HEK293 (cell line): ENCODE results near the gene MLLT6.
A peak's percentile ranks its signal among the peaks of the same experiment; 100 is the strongest.

Experiments used
- CTCF ChIA-PET: fragments of 350-600 bp; formaldehyde crosslinking; extraction: SDS; loops from one replicate; lab custom pipeline; 2021; ENCODE audit warnings: antibody characterized with exemption; lab: Yijun Ruan, JAX
- POLR2A ChIA-PET: fragments of 300-600 bp; formaldehyde crosslinking; extraction: SDS; loops from one replicate; lab custom pipeline; 2020; ENCODE audit warnings: antibody characterized with exemption, inconsistent platforms; lab: Yijun Ruan, JAX
- H3K27ac ChIP-seq: fragments of 200-500 bp; sonication (Bioruptor generic); 2 replicates; pipeline ENCODE4 v1.5.1; 2014; ENCODE audit warnings: low read depth, low read length, control low read depth, inconsistent platforms; ENCODE audit errors: extremely low read depth
- H3K36me3 ChIP-seq, 2 experiments: fragments of 200-500 bp in 1 of 2; sonication (Bioruptor generic) in 1 of 2; 1 replicate in 1 of 2; 2 replicates in 1 of 2; pipeline ENCODE4 v1.5.1; 2014 to 2017; ENCODE audit warnings: inconsistent platforms in 2 of 2, low read length in 2 of 2; ENCODE audit not compliant: control insufficient read depth in 2 of 2, insufficient read depth in 1 of 2
- H3K4me1 ChIP-seq: fragments of 200-500 bp; sonication (Bioruptor generic); 2 replicates; pipeline ENCODE4 v1.5.1; 2014; ENCODE audit warnings: mild to moderate bottlenecking, low read length, inconsistent platforms; ENCODE audit not compliant: control insufficient read depth, insufficient read depth
- H3K4me3 ChIP-seq: 2 replicates; pipeline ENCODE4 v1.5.1; 2011; ENCODE audit warnings: low read depth, mild to moderate bottlenecking, control low read depth, low read length, moderate library complexity
- H3K9me3 ChIP-seq: fragments of 200-500 bp; sonication (Bioruptor generic); 2 replicates; pipeline ENCODE4 v1.5.1; 2014; ENCODE audit warnings: low read depth, low read length, inconsistent platforms; ENCODE audit not compliant: control insufficient read depth, insufficient read depth
- EGR2 ChIP-seq: fragments of 450-650 bp; formaldehyde crosslinking; IDR thresholded peaks from 2 replicates; pipeline ENCODE4 v1.5.1; 2016; ENCODE audit warnings: low read depth, missing biosample characterization, missing genetic modification characterization
- GFI1B ChIP-seq: fragments of 450-650 bp; formaldehyde crosslinking; IDR thresholded peaks from 2 replicates; pipeline ENCODE4 v1.5.1; 2016; ENCODE audit warnings: missing biosample characterization, missing genetic modification characterization
- GLIS1 ChIP-seq: fragments of 450-650 bp; formaldehyde crosslinking; IDR thresholded peaks from 2 replicates; pipeline ENCODE4 v1.5.1; 2016; ENCODE audit warnings: missing biosample characterization, missing genetic modification characterization
- KLF7 ChIP-seq: fragments of 450-650 bp; formaldehyde crosslinking; IDR thresholded peaks from 2 replicates; pipeline ENCODE4 v1.5.1; 2016; ENCODE audit warnings: missing biosample characterization, missing genetic modification characterization, borderline replicate concordance
- KLF9 ChIP-seq: fragments of 450-650 bp; formaldehyde crosslinking; IDR thresholded peaks from 2 replicates; pipeline ENCODE4 v1.5.1; 2016; ENCODE audit warnings: missing biosample characterization, missing genetic modification characterization, low read depth
- PATZ1 ChIP-seq: fragments of 450-650 bp; formaldehyde crosslinking; IDR thresholded peaks from 2 replicates; pipeline ENCODE4 v1.5.1; 2016; ENCODE audit warnings: missing biosample characterization, missing genetic modification characterization
- SP2 ChIP-seq: fragments of 450-650 bp; formaldehyde crosslinking; IDR thresholded peaks from 2 replicates; pipeline ENCODE4 v1.5.1; 2016; ENCODE audit warnings: missing biosample characterization, missing genetic modification characterization
- SP3 ChIP-seq: fragments of 450-650 bp; formaldehyde crosslinking; IDR thresholded peaks from 2 replicates; pipeline ENCODE4 v1.5.1; 2016; ENCODE audit warnings: missing biosample characterization, missing genetic modification characterization
- WT1 ChIP-seq: fragments of 450-650 bp; formaldehyde crosslinking; IDR thresholded peaks from 2 replicates; pipeline ENCODE4 v1.5.1; 2016; ENCODE audit warnings: missing biosample characterization, missing genetic modification characterization
- YY2 ChIP-seq: fragments of 450-650 bp; formaldehyde crosslinking; IDR thresholded peaks from 2 replicates; pipeline ENCODE4 v1.5.1; 2016; ENCODE audit warnings: missing biosample characterization, missing genetic modification characterization
- ZBTB11 ChIP-seq: fragments of 450-650 bp; formaldehyde crosslinking; conservative IDR thresholded peaks from 2 replicates; pipeline ENCODE4 v1.5.1; 2016; ENCODE audit warnings: low read depth, missing biosample characterization, missing genetic modification characterization
- ZBTB17 ChIP-seq: fragments of 450-650 bp; formaldehyde crosslinking; IDR thresholded peaks from 2 replicates; pipeline ENCODE4 v1.5.1; 2016; ENCODE audit warnings: missing biosample characterization, missing genetic modification characterization
- ZBTB20 ChIP-seq: fragments of 450-650 bp; formaldehyde crosslinking; IDR thresholded peaks from 2 replicates; pipeline ENCODE4 v1.5.1; 2016; ENCODE audit warnings: missing biosample characterization, missing genetic modification characterization
- ZFP69B ChIP-seq: fragments of 450-650 bp; formaldehyde crosslinking; IDR thresholded peaks from 2 replicates; pipeline ENCODE4 v1.5.1; 2016; ENCODE audit warnings: missing biosample characterization, missing genetic modification characterization
- ZNF2 ChIP-seq: fragments of 450-650 bp; formaldehyde crosslinking; IDR thresholded peaks from 2 replicates; pipeline ENCODE4 v1.5.1; 2016; ENCODE audit warnings: missing biosample characterization, missing genetic modification characterization
- ZNF324 ChIP-seq: fragments of 450-650 bp; formaldehyde crosslinking; IDR thresholded peaks from 2 replicates; pipeline ENCODE4 v1.5.1; 2016; ENCODE audit warnings: missing biosample characterization, missing genetic modification characterization
- ZNF341 ChIP-seq: fragments of 450-650 bp; formaldehyde crosslinking; IDR thresholded peaks from 2 replicates; pipeline ENCODE4; 2016; ENCODE audit warnings: low read depth, missing biosample characterization, missing genetic modification characterization
- ZNF391 ChIP-seq: fragments of 450-650 bp; formaldehyde crosslinking; IDR thresholded peaks from 2 replicates; pipeline ENCODE4 v1.5.1; 2016; ENCODE audit warnings: low read depth, missing biosample characterization, missing genetic modification characterization, borderline replicate concordance
- ZNF561 ChIP-seq: fragments of 450-650 bp; IDR thresholded peaks from 2 replicates; pipeline ENCODE4 v1.5.1; 2018; ENCODE audit warnings: missing biosample characterization, missing genetic modification characterization, borderline replicate concordance
- ZNF600 ChIP-seq: fragments of 450-650 bp; formaldehyde crosslinking; IDR thresholded peaks from 2 replicates; pipeline ENCODE4 v1.5.1; 2016; ENCODE audit warnings: missing biosample characterization, missing genetic modification characterization
- ZNF670 ChIP-seq: fragments of 450-650 bp; formaldehyde crosslinking; IDR thresholded peaks from 2 replicates; pipeline ENCODE4 v1.5.1; 2016; ENCODE audit warnings: missing biosample characterization, missing genetic modification characterization, low read depth
- ZNF707 ChIP-seq: fragments of 450-650 bp; formaldehyde crosslinking; IDR thresholded peaks from 2 replicates; pipeline ENCODE4 v1.5.1; 2016; ENCODE audit warnings: missing biosample characterization, missing genetic modification characterization
- ZNF837 ChIP-seq: fragments of 450-650 bp; formaldehyde crosslinking; IDR thresholded peaks from 2 replicates; pipeline ENCODE4 v1.5.1; 2016; ENCODE audit warnings: missing biosample characterization, missing genetic modification characterization
- TF ChIP-seq, protein P1 (sequence below): fragments of 450-650 bp; formaldehyde crosslinking; IDR thresholded peaks from 2 replicates; pipeline ENCODE4 v1.5.1; 2016; ENCODE audit warnings: missing biosample characterization, missing genetic modification characterization
- TF ChIP-seq, protein P2 (sequence below): fragments of 450-650 bp; formaldehyde crosslinking; IDR thresholded peaks from 2 replicates; pipeline ENCODE4 v1.5.1; 2016; ENCODE audit warnings: missing biosample characterization, missing genetic modification characterization
- TF ChIP-seq, protein P3 (sequence below): fragments of 450-650 bp; formaldehyde crosslinking; IDR thresholded peaks from 2 replicates; pipeline ENCODE4; 2016; ENCODE audit warnings: missing biosample characterization, missing genetic modification characterization

Gene MLLT6

DNA sequence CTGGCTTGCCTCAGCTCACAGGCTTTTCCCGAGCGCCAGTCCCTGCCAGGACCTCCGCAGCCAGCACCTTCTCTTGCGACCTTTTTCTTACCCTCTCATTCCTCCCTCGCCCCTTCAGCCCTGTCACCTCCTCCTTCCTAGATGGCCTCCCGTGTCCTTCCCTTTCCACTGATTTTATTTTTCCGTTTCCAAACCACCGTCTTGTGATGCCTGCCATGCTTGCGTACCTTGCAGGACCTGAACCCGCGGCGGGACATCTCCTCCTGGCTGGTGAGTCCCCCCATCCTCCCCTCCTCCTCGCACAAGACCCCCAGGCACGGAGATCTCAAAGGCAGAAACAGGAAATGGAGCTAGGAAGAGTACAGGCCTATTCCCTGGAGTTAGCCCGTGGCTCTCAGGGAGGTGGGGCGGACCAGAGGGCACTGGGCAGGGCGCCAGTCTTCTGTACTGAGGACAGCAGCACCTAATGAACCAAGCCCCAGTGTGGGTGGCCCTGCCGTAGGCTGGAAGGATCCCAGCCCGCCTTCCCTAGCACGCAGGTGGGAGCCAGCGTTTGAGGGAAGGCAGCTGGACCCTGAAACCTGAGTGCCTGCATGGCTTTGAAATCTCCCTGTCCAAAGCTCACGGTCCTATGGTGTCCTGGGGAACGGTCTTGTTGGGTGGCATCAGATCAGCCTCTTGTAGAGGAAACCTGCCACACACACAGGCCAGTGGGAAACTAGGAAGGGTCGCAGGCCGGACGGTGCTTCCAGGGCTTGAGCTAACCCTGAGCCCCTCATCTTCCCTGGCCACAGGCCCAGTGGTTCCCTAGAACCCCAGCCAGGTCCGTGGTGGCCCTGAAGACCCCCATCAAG, 25.7 kb downstream of the MLLT6 start:
- ChIA-PET POLR2A (interaction anchor here (0.7 to 2.3 kb wide), 17 partner anchors 11 to 54 kb away, joined by 3 to 18 read pairs (median 4); partner anchors contain the start of genes MLLT6 and PSMB3), CTCF (interaction anchor here (0.5 to 3.1 kb wide), 20 partner anchors 9 to 999 kb away, joined by 3 to 17 read pairs (median 4); partner anchors contain the start of gene MLLT6)
- peak; percentile 83 for TF ChIP-seq EGR2 (tag by site-specific recombination)
- TF ChIP-seq ZNF341 (tag by site-specific recombination), result peak; percentile 56; the same call in 1 of the 2 replicates
- 0 out of 2 replicates have a peak, but pooled peaks have one; percentile 55 for TF ChIP-seq YY2 (tag by site-specific recombination)
- TF ChIP-seq ZNF837 (tag by site-specific recombination), result peak; percentile 46; the same call in 1 of the 2 replicates
- peak; percentile 59; the same call in 1 of the 2 replicates for TF ChIP-seq ZNF391 (tag by site-specific recombination)
- TF ChIP-seq GFI1B, result no peak
- TF ChIP-seq PATZ1 (tag by site-specific recombination), result peak; percentile 95
- peak; percentile 61; the same call in 1 of the 2 replicates for TF ChIP-seq ZFP69B
- TF ChIP-seq SP2 (tag by site-specific recombination), result peak; percentile 54
- TF ChIP-seq KLF7 (tag by site-specific recombination), result peak; percentile 14; the same call in 1 of the 2 replicates
- peak; percentile 59 for TF ChIP-seq SP3 (tag by site-specific recombination)
- TF ChIP-seq, protein P1, sequence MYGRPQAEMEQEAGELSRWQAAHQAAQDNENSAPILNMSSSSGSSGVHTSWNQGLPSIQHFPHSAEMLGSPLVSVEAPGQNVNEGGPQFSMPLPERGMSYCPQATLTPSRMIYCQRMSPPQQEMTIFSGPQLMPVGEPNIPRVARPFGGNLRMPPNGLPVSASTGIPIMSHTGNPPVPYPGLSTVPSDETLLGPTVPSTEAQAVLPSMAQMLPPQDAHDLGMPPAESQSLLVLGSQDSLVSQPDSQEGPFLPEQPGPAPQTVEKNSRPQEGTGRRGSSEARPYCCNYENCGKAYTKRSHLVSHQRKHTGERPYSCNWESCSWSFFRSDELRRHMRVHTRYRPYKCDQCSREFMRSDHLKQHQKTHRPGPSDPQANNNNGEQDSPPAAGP (tag by site-specific recombination), result peak; percentile 84
- TF ChIP-seq, protein P2, sequence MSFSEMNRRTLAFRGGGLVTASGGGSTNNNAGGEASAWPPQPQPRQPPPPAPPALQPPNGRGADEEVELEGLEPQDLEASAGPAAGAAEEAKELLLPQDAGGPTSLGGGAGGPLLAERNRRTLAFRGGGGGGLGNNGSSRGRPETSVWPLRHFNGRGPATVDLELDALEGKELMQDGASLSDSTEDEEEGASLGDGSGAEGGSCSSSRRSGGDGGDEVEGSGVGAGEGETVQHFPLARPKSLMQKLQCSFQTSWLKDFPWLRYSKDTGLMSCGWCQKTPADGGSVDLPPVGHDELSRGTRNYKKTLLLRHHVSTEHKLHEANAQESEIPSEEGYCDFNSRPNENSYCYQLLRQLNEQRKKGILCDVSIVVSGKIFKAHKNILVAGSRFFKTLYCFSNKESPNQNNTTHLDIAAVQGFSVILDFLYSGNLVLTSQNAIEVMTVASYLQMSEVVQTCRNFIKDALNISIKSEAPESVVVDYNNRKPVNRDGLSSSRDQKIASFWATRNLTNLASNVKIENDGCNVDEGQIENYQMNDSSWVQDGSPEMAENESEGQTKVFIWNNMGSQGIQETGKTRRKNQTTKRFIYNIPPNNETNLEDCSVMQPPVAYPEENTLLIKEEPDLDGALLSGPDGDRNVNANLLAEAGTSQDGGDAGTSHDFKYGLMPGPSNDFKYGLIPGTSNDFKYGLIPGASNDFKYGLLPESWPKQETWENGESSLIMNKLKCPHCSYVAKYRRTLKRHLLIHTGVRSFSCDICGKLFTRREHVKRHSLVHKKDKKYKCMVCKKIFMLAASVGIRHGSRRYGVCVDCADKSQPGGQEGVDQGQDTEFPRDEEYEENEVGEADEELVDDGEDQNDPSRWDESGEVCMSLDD (tag by site-specific recombination), result peak; percentile 66; the same call in 1 of the 2 replicates
- peak; percentile 76 for TF ChIP-seq ZBTB20 (tag by site-specific recombination)
- TF ChIP-seq ZNF707 (tag by site-specific recombination), result no peak; the same call in 1 of the 2 replicates
- TF ChIP-seq, protein P3, sequence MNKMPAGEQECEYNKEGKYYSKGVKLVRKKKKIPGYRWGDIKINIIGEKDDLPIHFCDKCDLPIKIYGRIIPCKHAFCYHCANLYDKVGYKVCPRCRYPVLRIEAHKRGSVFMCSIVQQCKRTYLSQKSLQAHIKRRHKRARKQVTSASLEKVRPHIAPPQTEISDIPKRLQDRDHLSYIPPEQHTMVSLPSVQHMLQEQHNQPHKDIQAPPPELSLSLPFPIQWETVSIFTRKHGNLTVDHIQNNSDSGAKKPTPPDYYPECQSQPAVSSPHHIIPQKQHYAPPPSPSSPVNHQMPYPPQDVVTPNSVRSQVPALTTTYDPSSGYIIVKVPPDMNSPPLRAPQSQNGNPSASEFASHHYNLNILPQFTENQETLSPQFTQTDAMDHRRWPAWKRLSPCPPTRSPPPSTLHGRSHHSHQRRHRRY (tag by site-specific recombination), result 0 out of 2 replicates have a peak, but pooled peaks have one; percentile 56
- TF ChIP-seq ZBTB11 (tag by site-specific recombination), result peak; percentile 36; the same call in 1 of the 2 replicates
- TF ChIP-seq KLF9 (tag by site-specific recombination), result peak; percentile 59; the same call in 1 of the 2 replicates
- TF ChIP-seq ZNF600 (tag by site-specific recombination), result peak; percentile 95
- TF ChIP-seq ZNF561, result no peak
- TF ChIP-seq WT1 (tag by site-specific recombination), result peak; percentile 44; the same call in 1 of the 2 replicates
- peak; percentile 58; the same call in 1 of the 2 replicates for TF ChIP-seq ZNF2 (tag by site-specific recombination)
- no peak for TF ChIP-seq ZNF670 (tag by site-specific recombination)
- peak; percentile 72 for TF ChIP-seq ZBTB17
- 0 out of 2 replicates have a peak, but pooled peaks have one; percentile 64 for TF ChIP-seq ZNF324 (tag by site-specific recombination)
- TF ChIP-seq GLIS1 (tag by site-specific recombination), result peak; percentile 85

More for the DNA sequence above, 25.7 kb downstream of the MLLT6 start:
- peaks cover 5% of the 10 kb centered on the region for H3K4me1 ChIP-seq
- no peaks in the 10 kb centered on the region for H3K9me3 ChIP-seq
- H3K4me3 ChIP-seq, result peak overlapping the region; percentile 67
- peaks cover 10 to 45% of the 10 kb centered on the region in 2 experiments for H3K36me3 ChIP-seq
- H3K27ac ChIP-seq, result peak overlapping the region; percentile 67
